Gastroesophageal sphincter (tissue), 4 donors: ENCODE measurements around the gene NSD2. TPM values are rescaled to one million over a fixed set of nuclear protein-coding genes. Genes with fewer than 3 reads are reported as not detected.
"Not testable (repeated sequence)": the region's sequence is repeated elsewhere in the genome, so short reads cannot be mapped to it uniquely, and the experiment has no call there.

Source experiments
- ATAC-seq: fragments of 150-250 bp; one replicate; pipeline ENCODE4 v1.9.1; 2016; ENCODE audit warnings: mild to moderate bottlenecking, moderate library complexity
- H3K27ac ChIP-seq, 4 donors: fragments of 200-600 bp; sonication (generic) in 3 of 4; 1 replicate in 3 of 4; 2 replicates in 1 of 4; pipeline ENCODE4 v1.5.1; 2016 to 2019
- H3K27me3 ChIP-seq: fragments of 200-600 bp; sonication (generic); one replicate; pipeline ENCODE4 v1.5.1; 2019
- H3K36me3 ChIP-seq, 2 donors: fragments of 200-600 bp; sonication (generic); one replicate each; pipeline ENCODE4 v1.5.1; 2019; ENCODE audit warnings: control low read depth in 1 of 2
- H3K4me1 ChIP-seq, 3 donors: fragments of 200-600 bp; sonication (generic); 1 replicate in 2 of 3; 2 replicates in 1 of 3; pipeline ENCODE4 v1.5.1; 2016 to 2019; ENCODE audit warnings: control low read depth in 2 of 3
- H3K4me3 ChIP-seq, 2 donors: fragments of 200-600 bp; sonication (generic); one replicate each; pipeline ENCODE4 v1.5.1; 2019; ENCODE audit warnings: mild to moderate bottlenecking in 1 of 2, moderate library complexity in 1 of 2
- H3K9me3 ChIP-seq, 3 donors: fragments of 200-600 bp; sonication (generic); one replicate each; pipeline ENCODE4 v1.5.1; 2017 to 2019; ENCODE audit warnings: control low read depth in 2 of 3
- EP300 ChIP-seq: sonication (generic); formaldehyde crosslinking; IDR thresholded peaks from one replicate; pipeline ENCODE4 v1.6.1; 2017; ENCODE audit warnings: antibody characterized with exemption, mild to moderate bottlenecking
- POLR2A ChIP-seq, 2 donors: fragments of 450-650 bp; IDR thresholded peaks; one replicate each; pipeline ENCODE4 v1.6.1; 2017; ENCODE audit warnings: antibody characterized with exemption in 2 of 2, mild to moderate bottlenecking in 2 of 2, moderate library complexity in 1 of 2
- POLR2AphosphoS5 ChIP-seq: sonication (generic); formaldehyde crosslinking; IDR thresholded peaks from one replicate; pipeline ENCODE4 v1.6.1; 2017; ENCODE audit warnings: antibody characterized with exemption
- WGBS, 2 donors: methylation state at CpG; one replicate each; pipeline ENCODE4 v1.1.5; 2018; ENCODE audit warnings: low coverage in 1 of 2; 5-methylcytosine and 5-hydroxymethylcytosine counted together
- total RNA-seq, 4 donors: library from RNA; depleted of rRNA; stranded (reverse); fragments of >200 nt; gene quantifications; one replicate each; pipeline ENCODE4 v1.1.0, GENCODE V29; 2016
- TF ChIP-seq, protein P1 (sequence below), 4 experiments: fragments of 200-600 bp in 2 of 4; fragments of 450-650 bp in 2 of 4; sonication (generic) in 1 of 4; IDR thresholded peaks; one replicate each; pipeline ENCODE4 v1.5.1; 2017 to 2019; ENCODE audit warnings: antibody characterized with exemption in 4 of 4, mild to moderate bottlenecking in 2 of 4, moderate library complexity in 2 of 4

The NSD2 gene
- total RNA-seq, 4 donors from 2014 or later: 37.8 to 47.3 (median 39.4) TPM

DNA sequence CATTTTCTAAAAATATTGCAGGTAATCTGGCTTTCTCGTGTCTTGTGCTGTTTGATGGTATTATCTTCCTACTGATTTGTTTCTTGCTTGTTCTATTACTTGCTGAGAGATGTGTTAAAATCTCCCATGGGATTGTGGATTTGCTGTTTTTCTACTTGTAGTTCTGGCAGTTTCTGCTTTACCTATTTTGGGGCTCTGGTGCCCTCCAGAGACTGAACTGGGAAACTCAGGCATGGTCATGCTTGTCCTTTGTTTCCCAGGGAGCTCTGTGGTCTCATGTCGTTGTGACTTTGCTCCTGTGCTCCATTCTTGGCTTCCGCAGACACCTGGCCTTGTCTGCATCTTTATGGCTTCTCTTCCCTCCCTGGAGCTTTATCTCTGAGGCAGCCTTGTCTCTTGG, 39.5 kb downstream of the NSD2 start:
- Histone ChIP-seq H3K4me3 (no peak overlapping the region), H3K9me3 (no peaks in the 10 kb centered on the region), H3K27ac (no peak overlapping the region), H3K27me3 (no peaks in the 10 kb centered on the region), H3K4me1 (no peaks in the 10 kb centered on the region), H3K36me3 (peaks cover 0 to 39% of the 10 kb centered on the region in 2 donors)
- TF ChIP-seq POLR2AphosphoS5 (no peak), POLR2A (IDR thresholded peaks at IDR 0.05) (no peak), EP300 (no peak)
- TF ChIP-seq, protein P1, sequence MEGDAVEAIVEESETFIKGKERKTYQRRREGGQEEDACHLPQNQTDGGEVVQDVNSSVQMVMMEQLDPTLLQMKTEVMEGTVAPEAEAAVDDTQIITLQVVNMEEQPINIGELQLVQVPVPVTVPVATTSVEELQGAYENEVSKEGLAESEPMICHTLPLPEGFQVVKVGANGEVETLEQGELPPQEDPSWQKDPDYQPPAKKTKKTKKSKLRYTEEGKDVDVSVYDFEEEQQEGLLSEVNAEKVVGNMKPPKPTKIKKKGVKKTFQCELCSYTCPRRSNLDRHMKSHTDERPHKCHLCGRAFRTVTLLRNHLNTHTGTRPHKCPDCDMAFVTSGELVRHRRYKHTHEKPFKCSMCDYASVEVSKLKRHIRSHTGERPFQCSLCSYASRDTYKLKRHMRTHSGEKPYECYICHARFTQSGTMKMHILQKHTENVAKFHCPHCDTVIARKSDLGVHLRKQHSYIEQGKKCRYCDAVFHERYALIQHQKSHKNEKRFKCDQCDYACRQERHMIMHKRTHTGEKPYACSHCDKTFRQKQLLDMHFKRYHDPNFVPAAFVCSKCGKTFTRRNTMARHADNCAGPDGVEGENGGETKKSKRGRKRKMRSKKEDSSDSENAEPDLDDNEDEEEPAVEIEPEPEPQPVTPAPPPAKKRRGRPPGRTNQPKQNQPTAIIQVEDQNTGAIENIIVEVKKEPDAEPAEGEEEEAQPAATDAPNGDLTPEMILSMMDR (IDR thresholded peaks at IDR 0.05): peak in 1 of 4 experiments; percentile 32
- ATAC-seq: no peak
- WGBS, 2 donors: 38 to 53% methylated on average over 3 of the region's 3 CpGs

DNA sequence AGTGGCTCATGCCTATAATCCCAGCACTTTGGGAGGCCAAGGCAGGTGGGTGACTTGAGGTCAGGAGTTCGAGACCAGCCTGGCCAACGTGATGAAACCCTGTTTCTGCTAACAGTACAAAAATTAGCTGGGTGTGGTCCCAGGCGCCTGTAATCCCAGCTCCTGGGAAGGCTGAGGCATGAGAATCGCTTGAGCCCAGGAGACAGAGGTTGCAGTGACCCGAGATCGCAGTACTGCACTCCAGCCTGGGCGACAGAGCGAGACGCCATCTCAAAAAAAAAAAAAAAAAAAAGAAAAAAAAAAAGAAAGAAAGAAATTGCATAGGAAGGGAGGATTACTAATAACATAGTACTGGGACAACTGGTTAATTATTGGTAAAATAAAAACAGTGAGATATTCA, 40.1 kb downstream of the NSD2 start:
- H3K4me3 ChIP-seq, H3K27me3 ChIP-seq, H3K27ac ChIP-seq, H3K4me1 ChIP-seq, H3K9me3 ChIP-seq, ATAC-seq: not testable (repeated sequence)
- WGBS, 2 donors: 70 to 80% methylated on average over 1 to 3 of the region's 9 CpGs
- peaks cover 0 to 38% of the 10 kb centered on the region in 2 donors for H3K36me3 ChIP-seq

DNA sequence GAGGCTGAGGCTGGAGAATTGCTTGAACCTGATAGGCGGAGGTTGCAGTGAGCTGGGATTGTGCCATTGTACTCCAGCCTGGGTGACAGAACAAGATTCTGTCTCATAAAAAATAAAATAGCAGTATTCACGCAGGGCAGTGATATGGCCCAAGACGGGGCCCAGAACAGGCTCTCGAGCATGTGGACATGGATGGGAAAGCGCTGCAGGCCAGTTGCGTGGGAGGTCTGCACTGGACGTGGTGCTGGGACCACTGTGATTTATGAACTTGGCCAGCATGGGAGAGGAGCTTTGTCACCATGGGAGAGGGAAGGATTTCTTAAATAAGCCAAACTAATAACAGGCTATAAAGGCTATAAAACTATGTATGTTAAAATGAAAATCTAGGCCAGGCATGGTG, 51.6 kb downstream of the NSD2 start:
- no peaks in the 10 kb centered on the region for H3K4me1 ChIP-seq
- no peak overlapping the region for H3K27ac ChIP-seq
- no peaks in the 10 kb centered on the region for H3K27me3 ChIP-seq
- no peaks in the 10 kb centered on the region for H3K9me3 ChIP-seq
- TF ChIP-seq POLR2AphosphoS5: no peak
- no peak for TF ChIP-seq POLR2A (IDR thresholded peaks at IDR 0.05)
- TF ChIP-seq, protein P1 (IDR thresholded peaks at IDR 0.05): no peak
- no peak for TF ChIP-seq EP300
- peaks cover 0 to 50% of the 10 kb centered on the region in 2 donors for H3K36me3 ChIP-seq
- 87 to 90% methylated on average over 5 to 7 of the region's 7 CpGs for WGBS, 2 donors
- no peak overlapping the region for H3K4me3 ChIP-seq
- ATAC-seq: no peak

DNA sequence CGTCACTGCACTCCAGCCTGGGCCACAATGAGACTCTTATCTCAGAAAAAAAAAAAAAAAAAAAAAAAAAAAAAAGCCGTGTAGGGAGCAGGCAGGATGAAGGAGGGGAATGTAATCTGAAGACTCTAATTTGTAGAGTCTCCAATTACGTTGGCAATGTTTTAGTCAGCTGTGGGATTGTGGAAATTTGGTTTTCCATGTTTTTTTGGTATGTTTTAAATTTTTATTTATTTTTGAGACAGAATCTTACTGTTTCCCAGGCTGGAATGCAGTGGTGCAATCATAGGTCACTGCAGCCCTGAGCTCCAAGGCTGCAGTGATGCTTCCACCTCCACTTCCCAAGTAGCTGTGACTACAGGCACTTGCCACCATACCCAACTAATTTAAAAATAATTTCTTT, 56.5 kb downstream of the NSD2 start:
- Histone ChIP-seq H3K27me3 (no peaks in the 10 kb centered on the region), H3K4me1 (no peaks in the 10 kb centered on the region), H3K4me3 (no peak overlapping the region), H3K9me3 (no peaks in the 10 kb centered on the region), H3K27ac (no peak overlapping the region), H3K36me3 (peaks cover 0 to 47% of the 10 kb centered on the region in 2 donors)
- WGBS, 2 donors: 57% methylated on average over 1 to 3 of the region's 3 CpGs
- no peak for ATAC-seq
- TF ChIP-seq POLR2A (IDR thresholded peaks at IDR 0.05): no peak
- TF ChIP-seq POLR2AphosphoS5: no peak
- TF ChIP-seq, protein P1 (IDR thresholded peaks at IDR 0.05): no peak
- no peak for TF ChIP-seq EP300

DNA sequence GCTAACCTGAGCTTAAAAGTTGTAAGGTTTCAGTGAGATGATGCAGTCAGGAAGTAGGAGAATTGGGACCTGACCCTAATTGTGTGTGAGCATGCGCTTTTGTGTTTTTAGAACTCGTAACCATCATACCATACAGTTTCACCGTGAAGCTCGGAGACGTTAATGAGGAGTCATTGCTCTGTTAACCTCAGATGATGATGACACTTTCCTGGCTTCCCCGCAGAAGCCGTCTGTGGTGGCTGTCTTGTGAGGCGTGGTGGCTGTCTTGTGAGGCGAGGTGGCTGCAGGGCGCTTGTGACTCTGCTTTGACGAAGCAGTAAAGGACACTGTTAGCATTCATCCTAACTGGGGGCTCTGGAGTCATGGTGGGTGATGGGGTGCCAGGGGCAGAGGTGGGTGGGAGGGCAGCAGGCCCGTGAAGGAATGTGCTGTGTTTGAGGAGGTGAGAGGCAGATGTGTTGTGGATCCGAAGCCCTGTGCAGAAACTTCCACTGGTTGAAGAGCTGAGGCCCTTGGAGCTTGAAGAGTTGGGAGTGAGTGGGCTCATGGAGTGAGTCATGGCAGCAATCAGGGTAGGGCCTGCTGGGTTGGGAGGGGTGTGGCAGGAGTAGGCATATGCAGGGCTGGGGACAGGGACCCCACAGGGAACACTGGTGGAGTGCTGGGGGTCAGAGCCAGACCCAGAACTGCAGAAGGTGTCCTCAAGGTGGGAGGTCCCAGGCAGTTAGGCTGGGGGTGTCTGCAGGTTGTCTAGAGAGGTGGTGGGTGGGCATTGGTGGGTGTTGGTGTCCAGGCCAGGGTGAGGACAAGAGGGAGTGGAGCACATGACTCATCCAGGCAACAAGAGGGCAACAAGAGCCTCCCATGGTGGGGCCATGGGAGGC, 57.4 kb downstream of the NSD2 start:
- WGBS, 2 donors: 76% methylated on average over 5 of the region's 13 CpGs; no CpG with 5 or more reads in 1 of the 2 donors
- H3K36me3 ChIP-seq: peaks cover 0 to 52% of the 10 kb centered on the region in 2 donors
- no peaks in the 10 kb centered on the region for H3K4me1 ChIP-seq
- H3K27me3 ChIP-seq: no peaks in the 10 kb centered on the region
- H3K27ac ChIP-seq: no peak overlapping the region
- TF ChIP-seq POLR2A (IDR thresholded peaks at IDR 0.05) (no peak), POLR2AphosphoS5 (no peak), EP300 (no peak)
- TF ChIP-seq, protein P1 (IDR thresholded peaks at IDR 0.05): no peak
- no peak overlapping the region for H3K4me3 ChIP-seq
- ATAC-seq: no peak
- no peaks in the 10 kb centered on the region for H3K9me3 ChIP-seq
